Measurements from ENCODE around the gene RBP2. TPM values are rescaled to one million over a fixed set of nuclear protein-coding genes. Genes with fewer than 3 reads are reported as not detected.

The RBP2 gene
- total RNA-seq, 2 experiments from 2014 or later: not detected

Other genes with a start within 250 kb of the RBP2 start
- 10 to 100 TPM; 71.1 to 72.4 TPM for gene MRPS22, start 132.5 kb downstream of the RBP2 start, total RNA-seq
- 10 to 100 TPM; 85.1 to 86.1 TPM for gene COPB2, start 86.9 kb downstream of the RBP2 start, total RNA-seq
- not detected for gene RBP1, start 63.2 kb upstream of the RBP2 start, total RNA-seq
- 1 to 10 TPM; 1.6 to 2.0 TPM for gene NMNAT3, start 201.5 kb upstream of the RBP2 start, total RNA-seq

Data from activated CD8-positive, alpha-beta memory T cell treated with anti-CD3 and anti-CD28 coated beads for 36 hours (primary cell).